ENCODE data around the gene BIVM.

- TF ChIP-seq POLR2AphosphoS5 (IDR thresholded peaks at IDR 0.05; ENCODE audit: insufficient read depth, low read depth, low read length) (no peak), POLR2A (IDR thresholded peaks at IDR 0.05; ENCODE audit: low read depth, low read length) (no peak)
Measured at GRCh38 chr13:102877303-102877702, 78.4 kb downstream of the BIVM start.
